ENCODE results near the gene ERP29.

- no peak for TF ChIP-seq CTCF (conservative IDR thresholded peaks at IDR 0.05 in 1 of 2, IDR thresholded peaks at IDR 0.05 in 1 of 2; ENCODE audit: low read depth in 1 of 2, low read length in 2 of 2)
- no peak for TF ChIP-seq EZH2 (IDR thresholded peaks at IDR 0.05; ENCODE audit: low read length, missing control alignments)
Observed at GRCh38 chr12:111976291-111976690, 36.9 kb upstream of the ERP29 start.

Measured in fibroblast of lung (primary cell).